A549 (cell line): ENCODE data around the gene AP4S1. TPM values are rescaled to one million over a fixed set of nuclear protein-coding genes. Genes with fewer than 3 reads are reported as not detected.

ENCODE experiments used
- ATAC-seq, 2 experiments: fragments of 200-7000 bp in 1 of 2; fragments of >200 bp in 1 of 2; cut with Nextera tagmentation in 1 of 2; cut with Tn5 transposase in 1 of 2; 3 replicates each; pipeline versions ENCODE4 v1.8.0 to v1.9.1; 2018 to 2020; ENCODE audit warnings: mild to moderate bottlenecking in 1 of 2, moderate library complexity in 1 of 2
- CTCF ChIA-PET: fragments of 300-600 bp; sonication (Branson Sonifier 250); formaldehyde crosslinking; extraction: SDS; loops from one replicate; lab custom pipeline; 2021; ENCODE audit warnings: antibody characterized with exemption, inconsistent platforms; lab: Yijun Ruan, JAX
- POLR2A ChIA-PET: fragments of 350-600 bp; formaldehyde crosslinking; extraction: SDS; loops from one replicate; lab custom pipeline; 2021; ENCODE audit warnings: antibody characterized with exemption, inconsistent platforms; lab: Yijun Ruan, JAX
- DNase-seq, 2 experiments: peaks; one replicate each; pipeline versions ENCODE4 v3.0.0 to v3.0.0-alpha.2; 2011 to 2016; ENCODE audit warnings: low read depth in 1 of 2, low spot score in 1 of 2
- FAIRE-seq: peaks from 2 replicates; lab custom pipeline; 2011; peaks lifted over from hg19 to GRCh38; lab: Jason Lieb, UNC
- H3K27ac ChIP-seq, 2 experiments: fragments of >200 bp; sonication (Bioruptor Twin); formaldehyde crosslinking; 3 replicates each; pipeline ENCODE4 v1.5.1; 2016 to 2017
- H3K4me1 ChIP-seq: fragments of >200 bp; sonication (Bioruptor Twin); formaldehyde crosslinking; 3 replicates; pipeline ENCODE4 v1.6.1; 2016
- H3K4me2 ChIP-seq: fragments of >200 bp; sonication (Bioruptor Twin); formaldehyde crosslinking; 3 replicates; pipeline ENCODE4 v1.6.1; 2016
- H3K4me3 ChIP-seq: fragments of >200 bp; sonication (Bioruptor Twin); formaldehyde crosslinking; 3 replicates; pipeline ENCODE4 v1.5.1; 2016
- H3K9me3 ChIP-seq: fragments of >200 bp; sonication (Bioruptor Twin); formaldehyde crosslinking; 3 replicates; pipeline ENCODE4 v1.6.1; 2016
- CBX2 ChIP-seq: fragments of 200-600 bp; sonication (generic); IDR thresholded peaks from 2 replicates; pipeline ENCODE4 v1.6.1; 2016; ENCODE audit warnings: low read depth, mild to moderate bottlenecking, borderline replicate concordance
- CHD2 ChIP-seq: fragments of 150-350 bp; IDR thresholded peaks from 2 replicates; pipeline ENCODE4 v1.6.1; 2014; ENCODE audit warnings: low read length; ENCODE audit not compliant: partially characterized antibody
- FOSB ChIP-seq: fragments of 250-450 bp; sonication (Bioruptor Pico); IDR thresholded peaks from 2 replicates; pipeline ENCODE4 v1.5.0; 2020; ENCODE audit warnings: mild to moderate bottlenecking, moderate library complexity
- FOXS1 ChIP-seq: fragments of 250-450 bp; sonication (Bioruptor Pico); IDR thresholded peaks from 2 replicates; pipeline ENCODE4 v1.5.0; 2020; ENCODE audit warnings: mild to moderate bottlenecking, moderate library complexity
- HOXB13 ChIP-seq: fragments of 250-450 bp; sonication (Bioruptor Pico); IDR thresholded peaks from 2 replicates; pipeline ENCODE4 v1.5.0; 2020; ENCODE audit warnings: low read depth, mild to moderate bottlenecking, moderate library complexity
- JUNB ChIP-seq: fragments of >200 bp; sonication (Bioruptor Twin); formaldehyde crosslinking; IDR thresholded peaks from 2 replicates; pipeline ENCODE4 v1.6.1; 2016
- KDM1A ChIP-seq: fragments of 200-600 bp; sonication (generic); IDR thresholded peaks from 2 replicates; pipeline ENCODE4 v1.6.1; 2016; ENCODE audit warnings: low read depth, mild to moderate bottlenecking
- NFE2L2 ChIP-seq: fragments of 150-350 bp; conservative IDR thresholded peaks from 2 replicates; pipeline ENCODE4 v1.6.1; 2014; ENCODE audit warnings: low read length
- POLR2AphosphoS2 ChIP-seq: conservative IDR thresholded peaks from 2 replicates; pipeline ENCODE4 v1.6.1; 2012; ENCODE audit warnings: low read length, improper control_type of control experiment, inconsistent platforms
- RAD21 ChIP-seq, 2 experiments: fragments of >200 bp in 1 of 2; sonication (Bioruptor Twin) in 1 of 2; formaldehyde crosslinking in 1 of 2; IDR thresholded peaks in 1 of 2; conservative IDR thresholded peaks in 1 of 2; 2 replicates in 1 of 2; 3 replicates in 1 of 2; pipeline ENCODE4 v1.6.1; 2012 to 2018; ENCODE audit warnings: inconsistent platforms in 1 of 2
- RARB ChIP-seq: fragments of 250-450 bp; sonication (Bioruptor Pico); IDR thresholded peaks from 2 replicates; pipeline ENCODE4 v1.8.0; 2021; ENCODE audit warnings: mild to moderate bottlenecking, moderate library complexity
- SMC3 ChIP-seq: fragments of >200 bp; sonication (Bioruptor Twin); formaldehyde crosslinking; IDR thresholded peaks from 3 replicates; pipeline ENCODE4 v1.6.1; 2018; ENCODE audit warnings: inconsistent platforms
- ZFP36 ChIP-seq: fragments of 450-650 bp; IDR thresholded peaks from 2 replicates; pipeline ENCODE4 v1.6.1; 2014; ENCODE audit warnings: borderline replicate concordance; ENCODE audit not compliant: partially characterized antibody
- WGBS: methylation state at CpG from one replicate; pipeline ENCODE4 v1.1.6; 2017; ENCODE audit errors: missing lambda C conversion rate; 5-methylcytosine and 5-hydroxymethylcytosine counted together
- polyA plus RNA-seq, 4 experiments: library from polyadenylated mRNA; depleted of rRNA in 3 of 4; stranded (reverse); fragments of >200 nt; fragmentation: RNase III in 1 of 4; extraction: RNeasy Plus Mini Kit Qiagen cat#74134 plus additional on column Dnase treatment in 1 of 4; gene quantifications; 2 replicates in 3 of 4; 3 replicates in 1 of 4; pipeline ENCODE4 v1.2.3, GENCODE V29; 2011 to 2017
- TF ChIP-seq, protein P1 (sequence below): fragments of 200-600 bp; sonication (generic); IDR thresholded peaks from 2 replicates; pipeline ENCODE4 v1.6.1; 2016; ENCODE audit warnings: antibody characterized with exemption, mild to moderate bottlenecking, moderate library complexity
- TF ChIP-seq, protein P2 (sequence below): IDR thresholded peaks from 2 replicates; pipeline ENCODE4 v1.6.1; 2012; ENCODE audit warnings: low read depth, borderline replicate concordance
- TF ChIP-seq, protein P3 (sequence below): fragments of >200 bp; sonication (Bioruptor Twin); formaldehyde crosslinking; IDR thresholded peaks from 3 replicates; pipeline ENCODE4 v1.6.1; 2016
- TF ChIP-seq, protein P4 (sequence below): fragments of 150-350 bp; IDR thresholded peaks from 2 replicates; pipeline ENCODE4 v1.6.1; 2014; ENCODE audit warnings: low read depth, mild to moderate bottlenecking, low read length
- TF ChIP-seq, protein P5 (sequence below): fragments of 250-450 bp; sonication (Bioruptor Pico); IDR thresholded peaks from 2 replicates; pipeline ENCODE4 v1.5.0; 2021; ENCODE audit warnings: mild to moderate bottlenecking, moderate library complexity, borderline replicate concordance
- TF ChIP-seq, protein P6 (sequence below): fragments of 250-450 bp; sonication (Bioruptor Pico); IDR thresholded peaks from 2 replicates; pipeline ENCODE4 v1.5.0; 2020; ENCODE audit warnings: low read depth, mild to moderate bottlenecking, moderate library complexity
- TF ChIP-seq, protein P7 (sequence below): IDR thresholded peaks from 2 replicates; pipeline ENCODE4 v1.6.1; 2012
- TF ChIP-seq, protein P8 (sequence below): fragments of >200 bp; sonication (Bioruptor Twin); formaldehyde crosslinking; IDR thresholded peaks from 2 replicates; pipeline ENCODE4 v1.6.1; 2016

The AP4S1 gene
- polyA plus RNA-seq, 2 of the 4 experiments (the other 2 are of a cell fraction), result 12.4 to 13.4 TPM

DNA sequence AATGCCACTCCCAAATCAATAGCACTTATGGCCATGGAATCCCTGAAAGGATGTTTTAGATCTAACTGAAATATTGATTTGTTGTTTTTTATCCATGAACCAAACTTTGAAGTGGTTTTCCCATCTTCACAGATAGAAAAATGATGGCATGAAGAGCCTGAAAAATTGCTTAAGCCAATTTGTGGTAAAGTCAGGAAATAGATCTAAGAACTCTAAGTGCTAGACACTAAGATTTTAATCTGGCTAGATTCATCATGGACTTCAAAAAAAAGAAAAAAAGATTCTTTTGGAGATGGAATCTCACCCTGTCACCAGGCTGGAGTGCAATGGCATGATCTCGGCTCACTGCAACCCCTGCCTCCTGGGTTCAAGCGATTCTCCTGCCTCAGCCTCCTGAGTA lies 45.7 kb downstream of the AP4S1 start:
- H3K27ac ChIP-seq, result no peak overlapping the region
- no peak for DNase-seq
- H3K4me1 ChIP-seq, result no peaks in the 10 kb centered on the region
- ChIA-PET POLR2A (no interaction called here), CTCF (interaction anchor here (0.6 kb wide), 1 partner anchor 125 kb away, joined by 3 read pairs; no protein-coding TSS in a partner anchor)
- H3K4me3 ChIP-seq, result no peak overlapping the region
- ATAC-seq, result no peak
- no peaks in the 10 kb centered on the region for H3K9me3 ChIP-seq
- no peak overlapping the region for H3K4me2 ChIP-seq
- FAIRE-seq, result no peak
- TF ChIP-seq ZFP36 (no peak), HOXB13 (CRISPR knock-in tag) (no peak), NFE2L2 (no peak), CHD2 (no peak), JUNB (no peak), KDM1A (no peak), RAD21 (conservative IDR thresholded peaks at IDR 0.05 in 1 of 2, IDR thresholded peaks at IDR 0.05 in 1 of 2) (no peak), POLR2AphosphoS2 (no peak), CBX2 (no peak)
- TF ChIP-seq, protein P1, sequence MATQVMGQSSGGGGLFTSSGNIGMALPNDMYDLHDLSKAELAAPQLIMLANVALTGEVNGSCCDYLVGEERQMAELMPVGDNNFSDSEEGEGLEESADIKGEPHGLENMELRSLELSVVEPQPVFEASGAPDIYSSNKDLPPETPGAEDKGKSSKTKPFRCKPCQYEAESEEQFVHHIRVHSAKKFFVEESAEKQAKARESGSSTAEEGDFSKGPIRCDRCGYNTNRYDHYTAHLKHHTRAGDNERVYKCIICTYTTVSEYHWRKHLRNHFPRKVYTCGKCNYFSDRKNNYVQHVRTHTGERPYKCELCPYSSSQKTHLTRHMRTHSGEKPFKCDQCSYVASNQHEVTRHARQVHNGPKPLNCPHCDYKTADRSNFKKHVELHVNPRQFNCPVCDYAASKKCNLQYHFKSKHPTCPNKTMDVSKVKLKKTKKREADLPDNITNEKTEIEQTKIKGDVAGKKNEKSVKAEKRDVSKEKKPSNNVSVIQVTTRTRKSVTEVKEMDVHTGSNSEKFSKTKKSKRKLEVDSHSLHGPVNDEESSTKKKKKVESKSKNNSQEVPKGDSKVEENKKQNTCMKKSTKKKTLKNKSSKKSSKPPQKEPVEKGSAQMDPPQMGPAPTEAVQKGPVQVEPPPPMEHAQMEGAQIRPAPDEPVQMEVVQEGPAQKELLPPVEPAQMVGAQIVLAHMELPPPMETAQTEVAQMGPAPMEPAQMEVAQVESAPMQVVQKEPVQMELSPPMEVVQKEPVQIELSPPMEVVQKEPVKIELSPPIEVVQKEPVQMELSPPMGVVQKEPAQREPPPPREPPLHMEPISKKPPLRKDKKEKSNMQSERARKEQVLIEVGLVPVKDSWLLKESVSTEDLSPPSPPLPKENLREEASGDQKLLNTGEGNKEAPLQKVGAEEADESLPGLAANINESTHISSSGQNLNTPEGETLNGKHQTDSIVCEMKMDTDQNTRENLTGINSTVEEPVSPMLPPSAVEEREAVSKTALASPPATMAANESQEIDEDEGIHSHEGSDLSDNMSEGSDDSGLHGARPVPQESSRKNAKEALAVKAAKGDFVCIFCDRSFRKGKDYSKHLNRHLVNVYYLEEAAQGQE, result no peak
- TF ChIP-seq, protein P2, sequence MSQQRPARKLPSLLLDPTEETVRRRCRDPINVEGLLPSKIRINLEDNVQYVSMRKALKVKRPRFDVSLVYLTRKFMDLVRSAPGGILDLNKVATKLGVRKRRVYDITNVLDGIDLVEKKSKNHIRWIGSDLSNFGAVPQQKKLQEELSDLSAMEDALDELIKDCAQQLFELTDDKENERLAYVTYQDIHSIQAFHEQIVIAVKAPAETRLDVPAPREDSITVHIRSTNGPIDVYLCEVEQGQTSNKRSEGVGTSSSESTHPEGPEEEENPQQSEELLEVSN, result no peak
- TF ChIP-seq, protein P3, sequence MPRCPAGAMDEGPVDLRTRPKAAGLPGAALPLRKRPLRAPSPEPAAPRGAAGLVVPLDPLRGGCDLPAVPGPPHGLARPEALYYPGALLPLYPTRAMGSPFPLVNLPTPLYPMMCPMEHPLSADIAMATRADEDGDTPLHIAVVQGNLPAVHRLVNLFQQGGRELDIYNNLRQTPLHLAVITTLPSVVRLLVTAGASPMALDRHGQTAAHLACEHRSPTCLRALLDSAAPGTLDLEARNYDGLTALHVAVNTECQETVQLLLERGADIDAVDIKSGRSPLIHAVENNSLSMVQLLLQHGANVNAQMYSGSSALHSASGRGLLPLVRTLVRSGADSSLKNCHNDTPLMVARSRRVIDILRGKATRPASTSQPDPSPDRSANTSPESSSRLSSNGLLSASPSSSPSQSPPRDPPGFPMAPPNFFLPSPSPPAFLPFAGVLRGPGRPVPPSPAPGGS, result no peak
- TF ChIP-seq, protein P4, sequence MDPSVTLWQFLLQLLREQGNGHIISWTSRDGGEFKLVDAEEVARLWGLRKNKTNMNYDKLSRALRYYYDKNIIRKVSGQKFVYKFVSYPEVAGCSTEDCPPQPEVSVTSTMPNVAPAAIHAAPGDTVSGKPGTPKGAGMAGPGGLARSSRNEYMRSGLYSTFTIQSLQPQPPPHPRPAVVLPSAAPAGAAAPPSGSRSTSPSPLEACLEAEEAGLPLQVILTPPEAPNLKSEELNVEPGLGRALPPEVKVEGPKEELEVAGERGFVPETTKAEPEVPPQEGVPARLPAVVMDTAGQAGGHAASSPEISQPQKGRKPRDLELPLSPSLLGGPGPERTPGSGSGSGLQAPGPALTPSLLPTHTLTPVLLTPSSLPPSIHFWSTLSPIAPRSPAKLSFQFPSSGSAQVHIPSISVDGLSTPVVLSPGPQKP, result no peak
- TF ChIP-seq, protein P5, sequence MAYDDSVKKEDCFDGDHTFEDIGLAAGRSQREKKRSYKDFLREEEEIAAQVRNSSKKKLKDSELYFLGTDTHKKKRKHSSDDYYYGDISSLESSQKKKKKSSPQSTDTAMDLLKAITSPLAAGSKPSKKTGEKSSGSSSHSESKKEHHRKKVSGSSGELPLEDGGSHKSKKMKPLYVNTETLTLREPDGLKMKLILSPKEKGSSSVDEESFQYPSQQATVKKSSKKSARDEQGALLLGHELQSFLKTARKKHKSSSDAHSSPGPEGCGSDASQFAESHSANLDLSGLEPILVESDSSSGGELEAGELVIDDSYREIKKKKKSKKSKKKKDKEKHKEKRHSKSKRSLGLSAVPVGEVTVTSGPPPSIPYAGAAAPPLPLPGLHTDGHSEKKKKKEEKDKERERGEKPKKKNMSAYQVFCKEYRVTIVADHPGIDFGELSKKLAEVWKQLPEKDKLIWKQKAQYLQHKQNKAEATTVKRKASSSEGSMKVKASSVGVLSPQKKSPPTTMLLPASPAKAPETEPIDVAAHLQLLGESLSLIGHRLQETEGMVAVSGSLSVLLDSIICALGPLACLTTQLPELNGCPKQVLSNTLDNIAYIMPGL (CRISPR knock-in tag), result no peak
- TF ChIP-seq, protein P6, sequence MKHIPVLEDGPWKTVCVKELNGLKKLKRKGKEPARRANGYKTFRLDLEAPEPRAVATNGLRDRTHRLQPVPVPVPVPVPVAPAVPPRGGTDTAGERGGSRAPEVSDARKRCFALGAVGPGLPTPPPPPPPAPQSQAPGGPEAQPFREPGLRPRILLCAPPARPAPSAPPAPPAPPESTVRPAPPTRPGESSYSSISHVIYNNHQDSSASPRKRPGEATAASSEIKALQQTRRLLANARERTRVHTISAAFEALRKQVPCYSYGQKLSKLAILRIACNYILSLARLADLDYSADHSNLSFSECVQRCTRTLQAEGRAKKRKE (CRISPR knock-in tag), result no peak
- 100% methylated on average over 2 of the region's 2 CpGs for WGBS

DNA sequence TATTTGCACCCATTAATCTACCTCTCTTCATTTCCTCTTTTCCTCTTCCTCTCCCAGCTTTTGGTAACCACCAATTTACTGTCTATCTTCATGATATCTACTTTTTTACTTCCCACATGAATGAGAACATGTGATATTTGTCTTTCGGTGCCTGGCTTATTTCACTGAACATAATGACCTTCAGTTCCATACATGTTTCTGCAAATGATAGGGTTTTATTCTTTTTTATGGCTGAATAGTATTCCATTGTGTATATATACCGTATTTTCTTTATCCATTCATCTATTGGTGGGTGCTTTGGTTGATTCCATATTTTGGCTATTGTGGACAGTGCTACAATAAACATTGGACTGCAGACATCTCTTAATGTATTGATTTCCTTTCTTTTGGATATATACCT lies 49.7 kb downstream of the AP4S1 start:
- CTCF ChIA-PET, result interaction anchor here (1.4 to 1.5 kb wide), 2 partner anchors 11 to 19 kb away, joined by 3 to 5 read pairs; no protein-coding TSS in a partner anchor
- H3K4me1 ChIP-seq, result peaks cover 6% of the 10 kb centered on the region
- no peaks in the 10 kb centered on the region for H3K9me3 ChIP-seq
- 84% methylated on average over 2 of the region's 2 CpGs for WGBS
- DNase-seq (no peak), ATAC-seq (no peak), FAIRE-seq (no peak)
- H3K4me3 ChIP-seq, result no peak overlapping the region
- POLR2A ChIA-PET, result no interaction called here
- H3K4me2 ChIP-seq, result no peak overlapping the region
- H3K27ac ChIP-seq, result no peak overlapping the region
- TF ChIP-seq, protein P7, sequence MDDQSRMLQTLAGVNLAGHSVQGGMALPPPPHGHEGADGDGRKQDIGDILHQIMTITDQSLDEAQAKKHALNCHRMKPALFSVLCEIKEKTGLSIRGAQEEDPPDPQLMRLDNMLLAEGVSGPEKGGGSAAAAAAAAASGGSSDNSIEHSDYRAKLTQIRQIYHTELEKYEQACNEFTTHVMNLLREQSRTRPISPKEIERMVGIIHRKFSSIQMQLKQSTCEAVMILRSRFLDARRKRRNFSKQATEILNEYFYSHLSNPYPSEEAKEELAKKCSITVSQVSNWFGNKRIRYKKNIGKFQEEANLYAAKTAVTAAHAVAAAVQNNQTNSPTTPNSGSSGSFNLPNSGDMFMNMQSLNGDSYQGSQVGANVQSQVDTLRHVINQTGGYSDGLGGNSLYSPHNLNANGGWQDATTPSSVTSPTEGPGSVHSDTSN, result no peak
- TF ChIP-seq, protein P8, sequence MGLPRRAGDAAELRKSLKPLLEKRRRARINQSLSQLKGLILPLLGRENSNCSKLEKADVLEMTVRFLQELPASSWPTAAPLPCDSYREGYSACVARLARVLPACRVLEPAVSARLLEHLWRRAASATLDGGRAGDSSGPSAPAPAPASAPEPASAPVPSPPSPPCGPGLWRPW, result no peak
- no peak for TF ChIP-seq RARB
- TF ChIP-seq ZFP36, result no peak
- no peak for TF ChIP-seq POLR2AphosphoS2
- no peak for TF ChIP-seq FOXS1 (CRISPR knock-in tag)
- no peak for TF ChIP-seq SMC3
- TF ChIP-seq FOSB (CRISPR knock-in tag), result no peak
